ENCODE data around the gene ARL15. TPM values are rescaled to one million over a fixed set of nuclear protein-coding genes. Genes with fewer than 3 reads are reported as not detected.

The ARL15 gene
- total and polyA plus RNA-seq, 2 donors (not counting 3 experiments of a cell fraction or from before 2014, with no cell fraction given) = 11.9 to 24.4 TPM

DNA sequence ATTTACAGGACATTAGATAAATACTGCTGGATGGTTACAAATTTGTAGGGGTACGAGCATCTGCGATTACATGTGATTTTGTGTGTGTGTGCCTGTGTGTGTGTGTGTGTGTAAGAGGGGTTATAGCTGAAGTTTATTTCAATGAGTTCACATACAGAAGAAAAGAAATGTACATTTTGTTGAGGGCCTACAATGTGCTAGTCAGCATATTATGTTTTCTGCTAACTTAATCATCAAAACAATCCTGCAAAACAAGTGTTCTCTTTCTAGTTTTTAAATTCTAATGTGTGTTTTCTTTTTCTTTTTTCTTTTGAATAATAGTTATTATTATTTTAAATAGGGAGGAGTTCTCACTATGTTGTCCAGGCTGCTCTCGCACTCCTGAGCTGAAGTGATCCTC is 305.7 kb downstream of the ARL15 start:
- Histone ChIP-seq H3K4me3 (replicated peaks in 1 of 3; ENCODE audit: insufficient read depth in 1 of 3, low read depth in 1 of 3, low read length in 3 of 3) (no peak overlapping the region), H4K20me1 (replicated peaks; ENCODE audit: control insufficient read depth, extremely low read depth, insufficient read depth, low read length) (no peaks in the 10 kb centered on the region), H3K27ac (ENCODE audit: insufficient read depth, low read depth, low read length) (no peak overlapping the region), H3K9me1 (replicated peaks; ENCODE audit: control insufficient read depth, extremely low read depth, insufficient read depth, low read length) (no peaks in the 10 kb centered on the region), H3K9ac (replicated peaks; ENCODE audit: extremely low read depth, insufficient read depth, low read length) (no peak overlapping the region), H3K9me3 (replicated peaks; ENCODE audit: control insufficient read depth, insufficient read depth, low read length) (no peaks in the 10 kb centered on the region), H3K27me3 (ENCODE audit: control insufficient read depth in 2 of 2, insufficient read depth in 2 of 2, low read length in 2 of 2) (no peaks in the 10 kb centered on the region), H2AFZ (ENCODE audit: low read depth, low read length) (no peak overlapping the region), H3K4me1 (ENCODE audit: control insufficient read depth, extremely low read depth, insufficient read depth, low read length) (no peaks in the 10 kb centered on the region), H3K36me3 (ENCODE audit: control insufficient read depth in 2 of 2, extremely low read depth in 1 of 2, insufficient read depth in 2 of 2, low read length in 2 of 2) (no peaks in the 10 kb centered on the region), H3K4me2 (ENCODE audit: insufficient read depth, low read length) (no peak overlapping the region), H3K79me2 (ENCODE audit: control insufficient read depth, insufficient read depth, low read length) (no peaks in the 10 kb centered on the region)
- no peak for FAIRE-seq
- no peak for DNase-seq (ENCODE audit: low read depth, low spot score)
- intact Hi-C loops (cut with micrococcal nuclease) (no loop called here), dilution Hi-C loops (cut with MboI; ENCODE audit: extremely low pct_ligation_motif_present, low sequenced_read_pairs) (no loop called here)
- no peak for TF ChIP-seq JUN (IDR thresholded peaks at IDR 0.05; ENCODE audit: borderline replicate concordance, insufficient read depth, insufficient read length, low read depth)
- no peak for TF ChIP-seq POLR2AphosphoS5 (IDR thresholded peaks at IDR 0.05; ENCODE audit: insufficient read depth, low read depth, low read length)
- TF ChIP-seq POLR2A (IDR thresholded peaks at IDR 0.05; ENCODE audit: low read depth, low read length) = no peak
- no peak for TF ChIP-seq MYC (IDR thresholded peaks at IDR 0.05; ENCODE audit: low read depth, low read length)
- TF ChIP-seq, protein P1, sequence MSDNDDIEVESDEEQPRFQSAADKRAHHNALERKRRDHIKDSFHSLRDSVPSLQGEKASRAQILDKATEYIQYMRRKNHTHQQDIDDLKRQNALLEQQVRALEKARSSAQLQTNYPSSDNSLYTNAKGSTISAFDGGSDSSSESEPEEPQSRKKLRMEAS (IDR thresholded peaks at IDR 0.05; ENCODE audit: insufficient read depth, insufficient read length) = no peak
- TF ChIP-seq EZH2 (IDR thresholded peaks at IDR 0.05; ENCODE audit: borderline replicate concordance, low read depth, low read length, severe bottlenecking) = no peak
- TF ChIP-seq GATA2 (IDR thresholded peaks at IDR 0.05; ENCODE audit: insufficient read depth, insufficient read length, low read depth, low read length) = no peak
- no peak for TF ChIP-seq FOS (IDR thresholded peaks at IDR 0.05; ENCODE audit: borderline replicate concordance, insufficient read depth, low read length)
- no peak for TF ChIP-seq CTCF (IDR thresholded peaks at IDR 0.05; ENCODE audit: extremely low read depth in 1 of 2, insufficient read depth in 1 of 2, low read depth in 1 of 2, low read length in 2 of 2)
- CTCF ChIA-PET = no interaction called here
- POLR2A ChIA-PET = no interaction called here
- no TSS peak for BruUV-seq (replicated peaks)

Measured in endothelial cell of umbilical vein (primary cell).